ENCODE data around the gene DNAAF2. TPM values are rescaled to one million over a fixed set of nuclear protein-coding genes. Genes with fewer than 3 reads are reported as not detected.

The DNAAF2 gene
- total and polyA plus RNA-seq, 2 donors (not counting 1 experiment from before 2014, with no cell fraction given): 8.5 to 26.9 TPM

- Histone ChIP-seq H4K20me1 (ENCODE audit: control insufficient read depth, insufficient read depth, low read length, poor library complexity, severe bottlenecking) (no peaks in the 10 kb centered on the region), H3K79me2 (ENCODE audit: control insufficient read depth, insufficient read depth, low read length) (no peaks in the 10 kb centered on the region), H3K36me3 (replicated peaks in 1 of 2; ENCODE audit: control extremely low read depth in 1 of 2, control insufficient read depth in 1 of 2, extremely low read depth in 1 of 2, insufficient read depth in 2 of 2, low read length in 1 of 2) (no peaks in the 10 kb centered on the region), H3K27me3 (replicated peaks in 1 of 4; ENCODE audit: control extremely low read depth in 1 of 4, control insufficient read depth in 3 of 4, insufficient read depth in 4 of 4, low read length in 3 of 4) (no peaks in the 10 kb centered on the region), H3K27ac (ENCODE audit: low read length in 2 of 2) (no peak overlapping the region), H3K4me1 (ENCODE audit: control insufficient read depth in 2 of 2, insufficient read depth in 2 of 2, low read length in 2 of 2) (no peaks in the 10 kb centered on the region), H3K4me3 (ENCODE audit: control extremely low read depth in 1 of 5, extremely low read depth in 1 of 5, insufficient read depth in 1 of 5, low read depth in 2 of 5, low read length in 4 of 5) (no peak overlapping the region), H3K4me2 (replicated peaks; ENCODE audit: low read depth, low read length, poor library complexity, severe bottlenecking) (no peak overlapping the region), H3K9ac (ENCODE audit: low read length) (no peak overlapping the region), H2AFZ (ENCODE audit: insufficient read depth, low read depth, low read length, poor library complexity, severe bottlenecking) (no peak overlapping the region), H3K9me3 (ENCODE audit: control extremely low read depth in 1 of 3, control insufficient read depth in 2 of 3, insufficient read depth in 1 of 3, low read length in 2 of 3) (no peaks in the 10 kb centered on the region)
- Mint-ChIP-seq H3K9me3 (ENCODE audit: insufficient read depth) (no peaks in the 10 kb centered on the region), H3K27me3 (no peaks in the 10 kb centered on the region), H3K4me1 (no peaks in the 10 kb centered on the region), H3K4me3 (no peak overlapping the region), H3K27ac (no peak overlapping the region)
- CTCF ChIA-PET: no interaction called here
- POLR2A ChIA-PET: no interaction called here
- ATAC-seq (ENCODE audit: low read depth) (no peak), DNase-seq (no peak)
- no CpG with 5 or more reads among the region's 2 CpGs for WGBS (ENCODE audit: insufficient coverage)
- intact Hi-C loops (cut with micrococcal nuclease): no loop called here
- TF ChIP-seq CTCF (IDR thresholded peaks at IDR 0.05) (no peak), EZH2 (IDR thresholded peaks at IDR 0.05; ENCODE audit: borderline replicate concordance, insufficient read depth, low read depth, low read length, poor library complexity, severe bottlenecking) (no peak)
Measured at GRCh38 chr14:49673586-49673985, 38.5 kb upstream of the DNAAF2 start.

- POLR2A ChIA-PET: no interaction called here
- Histone ChIP-seq H3K4me3 (ENCODE audit: control extremely low read depth in 1 of 5, extremely low read depth in 1 of 5, insufficient read depth in 1 of 5, low read depth in 2 of 5, low read length in 4 of 5) (no peak overlapping the region), H3K9ac (ENCODE audit: low read length) (no peak overlapping the region), H3K27ac (ENCODE audit: low read length in 2 of 2) (no peak overlapping the region), H3K9me3 (ENCODE audit: control extremely low read depth in 1 of 3, control insufficient read depth in 2 of 3, insufficient read depth in 1 of 3, low read length in 2 of 3) (no peaks in the 10 kb centered on the region), H3K79me2 (ENCODE audit: control insufficient read depth, insufficient read depth, low read length) (no peaks in the 10 kb centered on the region), H3K4me1 (ENCODE audit: control insufficient read depth in 2 of 2, insufficient read depth in 2 of 2, low read length in 2 of 2) (no peaks in the 10 kb centered on the region), H3K36me3 (replicated peaks in 1 of 2; ENCODE audit: control extremely low read depth in 1 of 2, control insufficient read depth in 1 of 2, extremely low read depth in 1 of 2, insufficient read depth in 2 of 2, low read length in 1 of 2) (no peaks in the 10 kb centered on the region), H2AFZ (ENCODE audit: insufficient read depth, low read depth, low read length, poor library complexity, severe bottlenecking) (no peak overlapping the region), H3K4me2 (replicated peaks; ENCODE audit: low read depth, low read length, poor library complexity, severe bottlenecking) (no peak overlapping the region), H3K27me3 (replicated peaks in 1 of 4; ENCODE audit: control extremely low read depth in 1 of 4, control insufficient read depth in 3 of 4, insufficient read depth in 4 of 4, low read length in 3 of 4) (no peaks in the 10 kb centered on the region), H4K20me1 (ENCODE audit: control insufficient read depth, insufficient read depth, low read length, poor library complexity, severe bottlenecking) (no peaks in the 10 kb centered on the region)
- H3K27me3 Mint-ChIP-seq: no peaks in the 10 kb centered on the region
- ATAC-seq (ENCODE audit: low read depth): no peak
- H3K27ac Mint-ChIP-seq: no peak overlapping the region
- DNase-seq: no peak
- TF ChIP-seq CTCF (IDR thresholded peaks at IDR 0.05) (no peak), EZH2 (IDR thresholded peaks at IDR 0.05; ENCODE audit: borderline replicate concordance, insufficient read depth, low read depth, low read length, poor library complexity, severe bottlenecking) (no peak)
- CTCF ChIA-PET: interaction anchor here (0.6 kb wide), 1 partner anchor 26 kb away, joined by 4 read pairs; no protein-coding TSS in a partner anchor
- H3K4me3 Mint-ChIP-seq: no peak overlapping the region
- H3K9me3 Mint-ChIP-seq (ENCODE audit: insufficient read depth): no peaks in the 10 kb centered on the region
- no peaks in the 10 kb centered on the region for H3K4me1 Mint-ChIP-seq
- intact Hi-C loops (cut with micrococcal nuclease): no loop called here
Measured at GRCh38 chr14:49670475-49670874, 35.4 kb upstream of the DNAAF2 start.

All from B cell (primary cell).